ENCODE data around the gene ANKS1A. TPM values are rescaled to one million over a fixed set of nuclear protein-coding genes. Genes with fewer than 3 reads are reported as not detected.
"Not testable (repeated sequence)": the region's sequence is repeated elsewhere in the genome, so short reads cannot be mapped to it uniquely, and the experiment has no call there.

Gene ANKS1A
- total RNA-seq, 1 donor from 2014 or later, result 43.2 TPM

DNA sequence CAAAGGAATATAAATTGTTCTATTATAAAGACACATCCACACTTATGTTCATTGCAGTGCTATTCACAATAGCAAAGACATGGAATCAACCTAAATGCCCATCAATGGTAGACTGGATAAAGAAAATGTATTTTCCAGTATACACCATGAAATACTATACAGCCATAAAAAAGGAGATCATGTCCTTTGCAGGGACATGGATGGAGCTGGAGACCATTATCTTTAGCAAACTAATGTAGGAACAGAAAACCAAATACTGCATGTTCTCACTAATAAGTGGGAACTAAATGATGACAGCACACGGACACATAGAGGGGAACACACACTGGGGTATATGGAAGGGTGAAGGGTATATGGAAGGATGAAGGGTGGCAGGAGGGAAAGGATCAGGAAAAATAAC lies 5.0 kb upstream of the ANKS1A start:
- DNase-seq (ENCODE audit: low spot score), result not testable (repeated sequence)

GRCh38 chr6:34884996-34885395 lies 4.1 kb upstream of the ANKS1A start:
- DNase-seq (ENCODE audit: low spot score), result no peak

GRCh38 chr6:34885837-34886236 lies 3.2 kb upstream of the ANKS1A start:
- DNase-seq (ENCODE audit: low spot score), result not testable (repeated sequence)

DNA sequence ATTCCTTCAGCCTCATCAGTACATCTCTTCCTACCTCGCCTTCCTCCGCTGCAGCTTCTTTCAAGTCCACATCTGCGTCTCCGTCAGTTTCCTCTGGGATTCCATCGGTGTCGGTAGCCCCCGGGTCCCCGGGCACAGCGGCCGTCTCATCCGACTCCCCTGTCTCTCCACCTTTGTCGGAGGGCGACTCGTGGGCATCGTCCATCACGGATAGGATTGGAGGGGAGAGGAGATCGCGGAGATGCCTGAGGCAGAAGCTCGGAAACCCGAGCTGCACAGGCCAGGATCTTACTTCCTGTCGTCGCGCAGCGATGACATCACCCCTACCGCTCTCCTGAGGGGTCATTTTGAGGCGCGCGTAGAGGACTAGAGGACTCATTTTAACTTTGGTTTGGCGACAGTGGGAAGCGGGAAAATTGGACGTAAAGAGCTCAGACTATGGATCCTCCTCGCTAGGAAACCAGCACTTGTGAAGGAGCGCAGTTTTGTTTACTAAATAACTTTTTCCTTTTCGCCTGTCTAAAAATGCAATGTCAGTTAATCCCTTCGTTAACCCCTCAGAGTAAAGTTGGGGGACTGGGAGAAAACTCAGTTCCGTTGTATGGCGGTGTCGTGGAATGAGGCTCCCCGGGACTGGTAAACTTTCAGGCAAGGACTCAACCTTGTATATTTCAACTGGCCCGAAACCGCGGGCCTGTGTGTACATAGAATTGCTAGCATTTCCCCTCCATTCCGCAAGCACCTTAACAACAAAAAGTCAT lies 1.1 kb upstream of the ANKS1A start, which contains the start of gene TAF11:
Gene TAF11, minus strand, starts transcription at position 290 of the 761 bp plus-strand sequence. Its CDS starts 85 bp downstream, at position 205.
- DNase-seq (ENCODE audit: low spot score), result peak; percentile 96

DNA sequence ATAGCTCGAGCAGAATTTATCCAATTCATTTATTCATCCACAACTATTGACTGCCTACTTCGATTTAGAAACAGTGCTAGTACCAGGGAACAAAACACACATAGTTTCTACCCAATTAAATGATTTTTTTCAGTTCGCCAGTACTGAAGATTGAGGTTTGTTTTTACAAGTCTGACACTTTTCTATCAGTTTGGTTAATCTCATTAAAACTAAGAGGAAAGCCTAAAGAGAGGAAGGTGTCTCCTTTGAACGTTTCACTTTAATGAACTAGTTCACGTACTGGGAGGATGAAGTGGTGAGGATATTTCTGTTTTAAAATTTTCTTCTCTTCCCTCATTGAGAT lies 570 bp upstream of the ANKS1A start:
- no peak for DNase-seq (ENCODE audit: low spot score)

- no peak for DNase-seq (ENCODE audit: low spot score)
Observed at GRCh38 chr6:34890533-34890925, 1.5 kb downstream of the ANKS1A start.

- DNase-seq (ENCODE audit: low spot score), result no peak
Observed at GRCh38 chr6:34891296-34891695, 2.2 kb downstream of the ANKS1A start.

DNA sequence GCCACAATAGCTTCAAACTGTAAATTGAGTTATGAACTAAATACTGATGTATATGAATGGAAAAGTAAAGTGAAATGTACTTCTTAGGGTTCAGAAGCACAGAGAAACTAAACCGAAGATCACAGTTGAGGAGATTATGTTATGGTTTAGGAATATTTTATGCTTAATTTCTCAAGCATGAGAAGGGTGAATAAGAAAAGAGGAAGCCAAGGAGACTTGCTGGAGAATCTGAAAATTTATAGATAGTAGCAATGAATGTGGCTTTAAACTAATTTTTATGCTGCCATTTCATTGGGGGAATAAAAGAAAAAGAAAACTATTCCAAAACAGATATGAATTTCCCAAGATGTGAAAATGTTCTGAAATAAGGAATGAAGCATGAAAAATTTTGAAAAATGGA lies 5.6 kb downstream of the ANKS1A start:
- no peak for DNase-seq (ENCODE audit: low spot score)

DNA sequence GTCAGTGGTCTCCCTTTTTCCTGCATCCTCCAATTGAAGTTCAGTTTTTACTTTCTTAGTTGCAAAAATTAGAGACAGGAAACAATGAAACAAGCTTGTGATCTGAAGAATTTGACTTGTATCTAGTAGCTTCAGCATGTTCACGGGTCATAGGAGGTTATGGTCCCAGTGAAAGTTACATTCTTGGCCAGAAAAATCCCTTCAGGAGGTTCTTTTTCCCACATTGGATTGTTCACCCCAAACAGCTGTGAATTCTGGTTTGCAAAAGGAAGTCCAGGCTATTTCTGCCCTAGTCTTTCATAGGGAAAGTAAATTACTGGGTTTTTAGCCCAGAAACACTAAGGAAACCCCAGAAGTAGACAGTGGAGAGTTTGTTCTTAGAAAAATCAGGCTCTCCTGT lies 8.1 kb downstream of the ANKS1A start:
- no peak for DNase-seq (ENCODE audit: low spot score)

GRCh38 chr6:34897716-34898115 lies 8.7 kb downstream of the ANKS1A start:
- no peak for DNase-seq (ENCODE audit: low spot score)

DNA sequence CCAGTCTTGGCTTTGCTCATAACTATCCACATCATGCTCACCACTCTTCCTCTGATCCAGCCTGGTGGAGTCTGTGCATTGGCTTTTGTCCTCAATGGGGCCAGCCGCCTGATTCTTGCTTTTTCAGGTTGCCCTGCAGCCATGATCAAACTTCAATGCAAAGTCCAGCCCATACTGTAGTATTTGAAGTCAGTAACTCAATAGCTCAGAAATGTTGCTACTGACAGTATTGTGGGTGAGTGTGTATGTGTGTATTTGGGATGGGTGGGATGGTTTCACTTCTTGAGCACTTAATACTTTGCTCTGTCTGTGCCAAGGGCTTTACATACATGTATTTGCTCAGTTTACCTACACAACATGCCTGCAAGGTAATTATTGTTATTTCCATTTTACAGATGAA lies 10.7 kb downstream of the ANKS1A start:
- DNase-seq (ENCODE audit: low spot score), result not testable (repeated sequence)

- DNase-seq (ENCODE audit: low spot score), result no peak
Observed at GRCh38 chr6:34900321-34901031, 11.4 kb downstream of the ANKS1A start.

GRCh38 chr6:34901930-34902329 lies 12.9 kb downstream of the ANKS1A start:
- DNase-seq (ENCODE audit: low spot score), result no peak

DNA sequence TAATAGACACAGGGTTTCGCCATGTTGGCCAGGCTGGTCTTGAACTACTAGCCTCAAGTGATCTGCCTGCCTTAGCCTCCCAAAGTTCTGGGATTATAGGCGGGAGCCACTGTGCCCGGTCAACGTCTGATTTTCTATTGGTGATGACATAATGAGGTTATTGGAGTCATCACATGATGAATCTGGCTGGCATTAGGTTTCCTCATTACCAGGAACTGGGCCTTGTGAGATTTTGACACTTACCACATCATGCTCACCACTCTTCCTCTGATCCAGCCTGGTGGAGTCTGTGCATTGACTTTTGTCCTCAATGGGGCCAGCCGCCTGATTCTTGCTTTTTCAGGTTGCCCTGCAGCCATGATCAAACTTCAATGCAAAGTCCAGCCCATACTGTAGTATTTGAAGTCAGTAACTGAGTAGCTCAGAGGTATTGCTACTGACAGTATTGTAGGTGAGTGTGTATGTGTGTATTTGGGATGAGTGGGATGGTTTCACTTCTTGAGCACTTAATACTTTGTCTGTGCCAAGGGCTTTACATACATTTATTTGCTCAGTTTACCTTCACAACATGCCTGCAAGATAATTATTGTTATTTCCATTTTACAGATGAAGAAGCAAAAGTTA lies 16.0 kb downstream of the ANKS1A start:
- no peak for DNase-seq (ENCODE audit: low spot score)

GRCh38 chr6:34906826-34907225 lies 17.8 kb downstream of the ANKS1A start:
- DNase-seq (ENCODE audit: low spot score), result no peak

- no peak for DNase-seq (ENCODE audit: low spot score)
Observed at GRCh38 chr6:34908194-34908593, 19.1 kb downstream of the ANKS1A start.

- no peak for DNase-seq (ENCODE audit: low spot score)
Observed at GRCh38 chr6:34909320-34909883, 20.3 kb downstream of the ANKS1A start.

- DNase-seq (ENCODE audit: low spot score), result no peak
Observed at GRCh38 chr6:34911822-34912221, 22.8 kb downstream of the ANKS1A start.

DNA sequence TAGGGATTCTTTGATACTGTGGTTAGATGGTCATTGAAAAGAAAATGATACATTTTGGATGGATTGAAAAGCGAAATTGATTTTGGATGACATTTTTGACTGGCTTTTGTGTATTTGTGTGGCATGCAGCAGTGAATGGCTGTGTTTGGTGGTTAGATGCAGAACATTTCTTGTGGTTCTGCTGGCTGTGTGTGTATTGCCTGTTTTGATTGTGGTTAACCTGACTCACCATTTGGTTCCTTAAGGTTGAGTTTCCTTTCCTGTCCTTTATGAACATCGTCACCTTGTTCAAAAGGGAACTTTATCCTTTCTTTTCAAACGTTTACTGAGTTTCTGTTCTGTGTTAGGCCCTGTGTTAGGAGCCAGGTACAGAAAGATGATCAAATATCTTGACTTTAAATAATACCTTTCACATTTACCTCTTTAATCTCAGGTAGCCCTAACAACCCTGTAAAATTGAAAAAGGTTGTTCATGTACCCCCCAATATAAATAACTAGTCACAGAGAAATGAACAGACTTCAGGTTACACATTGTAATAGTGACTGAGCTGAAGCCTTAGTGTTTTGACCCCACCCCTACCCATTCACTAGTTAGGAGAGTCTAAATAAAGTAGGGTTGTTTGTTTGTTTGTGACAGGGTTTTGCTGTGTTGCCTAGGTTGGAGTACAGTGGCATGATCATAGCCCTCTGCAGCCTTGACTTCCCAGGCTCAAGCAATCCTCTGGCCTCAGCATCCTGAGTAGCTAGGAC lies 23.8 kb downstream of the ANKS1A start:
- no peak for DNase-seq (ENCODE audit: low spot score)

DNA sequence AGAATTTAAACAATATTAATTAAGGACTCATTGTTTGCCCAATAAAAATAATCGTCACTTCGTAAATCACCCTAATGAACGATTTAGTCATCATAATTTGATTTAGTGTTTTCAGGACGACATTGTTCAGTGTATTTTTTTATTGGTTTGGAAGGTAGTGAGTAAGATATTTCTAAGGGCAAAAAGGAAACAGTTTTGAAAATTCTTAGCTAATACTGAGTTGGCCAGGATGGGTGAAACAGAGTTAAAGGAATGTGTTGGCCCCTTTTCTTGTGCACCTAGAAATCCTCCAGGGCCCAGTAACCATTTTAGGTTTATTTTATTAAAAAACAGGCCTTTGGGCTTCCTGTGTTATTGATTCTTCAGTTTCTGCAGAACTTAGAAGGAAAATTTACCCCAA lies 25.3 kb downstream of the ANKS1A start:
- DNase-seq (ENCODE audit: low spot score), result no peak

GRCh38 chr6:34916348-34916967 lies 27.4 kb downstream of the ANKS1A start:
- DNase-seq (ENCODE audit: low spot score), result no peak
